Measurements from ENCODE around the gene VSIG1. TPM values are rescaled to one million over a fixed set of nuclear protein-coding genes. Genes with fewer than 3 reads are reported as not detected.

Gene VSIG1
- total RNA-seq, 1 donor from 2014 or later, result 1.3 TPM

- Mint-ChIP-seq H3K4me1 (peaks cover 3% of the 10 kb centered on the region), H3K27ac (no peak overlapping the region), H3K27me3 (no peaks in the 10 kb centered on the region), H3K36me3 (ENCODE audit: low read depth) (peaks cover 10% of the 10 kb centered on the region), H3K9me3 (no peaks in the 10 kb centered on the region), H3K4me3 (no peak overlapping the region)
- ATAC-seq (ENCODE audit: low read depth) (no peak), DNase-seq (no peak)
- CTCF ChIA-PET, result no interaction called here
- TF ChIP-seq CTCF (IDR thresholded peaks at IDR 0.05), result no peak
- intact Hi-C loops (cut with micrococcal nuclease), result no loop called here
- POLR2A ChIA-PET, result no interaction called here
These were observed 73.1 kb downstream of the VSIG1 start for GRCh38 chrX:108117988-108118387.

GRCh38 chrX:108121291-108121690 lies 76.4 kb downstream of the VSIG1 start:
- DNase-seq (no peak), ATAC-seq (ENCODE audit: low read depth) (no peak)
- no peak for TF ChIP-seq CTCF (IDR thresholded peaks at IDR 0.05)
- CTCF ChIA-PET, result no interaction called here
- POLR2A ChIA-PET, result no interaction called here
- H3K27me3 Mint-ChIP-seq, result no peaks in the 10 kb centered on the region
- H3K27ac Mint-ChIP-seq, result no peak overlapping the region
- peaks cover 5% of the 10 kb centered on the region for H3K36me3 Mint-ChIP-seq (ENCODE audit: low read depth)
- intact Hi-C loops (cut with micrococcal nuclease), result no loop called here
- H3K9me3 Mint-ChIP-seq, result no peaks in the 10 kb centered on the region
- H3K4me3 Mint-ChIP-seq, result no peak overlapping the region
- no peaks in the 10 kb centered on the region for H3K4me1 Mint-ChIP-seq

- H3K9me3 Mint-ChIP-seq, result no peaks in the 10 kb centered on the region
- TF ChIP-seq CTCF (IDR thresholded peaks at IDR 0.05), result no peak
- no peaks in the 10 kb centered on the region for H3K4me1 Mint-ChIP-seq
- H3K4me3 Mint-ChIP-seq, result no peak overlapping the region
- H3K27me3 Mint-ChIP-seq, result no peaks in the 10 kb centered on the region
- CTCF ChIA-PET, result no interaction called here
- POLR2A ChIA-PET, result no interaction called here
- peaks cover 15% of the 10 kb centered on the region for H3K36me3 Mint-ChIP-seq (ENCODE audit: low read depth)
- ATAC-seq (ENCODE audit: low read depth), result no peak
- DNase-seq, result no peak
- no peak overlapping the region for H3K27ac Mint-ChIP-seq
- intact Hi-C loops (cut with micrococcal nuclease), result no loop called here
These were observed 77.9 kb downstream of the VSIG1 start for GRCh38 chrX:108122748-108123147.

- no peak for TF ChIP-seq CTCF (IDR thresholded peaks at IDR 0.05)
- no peak overlapping the region for H3K27ac Mint-ChIP-seq
- H3K27me3 Mint-ChIP-seq, result no peaks in the 10 kb centered on the region
- intact Hi-C loops (cut with micrococcal nuclease), result no loop called here
- no peak overlapping the region for H3K4me3 Mint-ChIP-seq
- ChIA-PET POLR2A (no interaction called here), CTCF (no interaction called here)
- no peak for DNase-seq
- ATAC-seq (ENCODE audit: low read depth), result no peak
- H3K4me1 Mint-ChIP-seq, result no peaks in the 10 kb centered on the region
- no peaks in the 10 kb centered on the region for H3K9me3 Mint-ChIP-seq
- H3K36me3 Mint-ChIP-seq (ENCODE audit: low read depth), result peaks cover 15% of the 10 kb centered on the region
These were observed 78.9 kb downstream of the VSIG1 start for GRCh38 chrX:108123591-108124366.

- no peak for ATAC-seq (ENCODE audit: low read depth)
- POLR2A ChIA-PET, result no interaction called here
- Mint-ChIP-seq H3K4me1 (no peaks in the 10 kb centered on the region), H3K9me3 (no peaks in the 10 kb centered on the region), H3K4me3 (no peak overlapping the region), H3K27ac (no peak overlapping the region), H3K36me3 (ENCODE audit: low read depth) (peaks cover 28% of the 10 kb centered on the region), H3K27me3 (no peaks in the 10 kb centered on the region)
- TF ChIP-seq CTCF (IDR thresholded peaks at IDR 0.05), result no peak
- intact Hi-C loops (cut with micrococcal nuclease), result no loop called here
- CTCF ChIA-PET, result no interaction called here
- no peak for DNase-seq
These were observed 81.8 kb downstream of the VSIG1 start for GRCh38 chrX:108126661-108127060.

All from activated B cell treated with CpG ODN at 0.5 μM for 24 hours (primary cell).